HUES64 (cell line): ENCODE results near the gene BCAR1.
"Not testable (repeated sequence)": the region's sequence is repeated elsewhere in the genome, so short reads cannot be mapped to it uniquely, and the experiment has no call there.

Source experiments
- H3K27ac ChIP-seq: 2 replicates; pipeline ENCODE4 v1.7.0; 2013; ENCODE audit warnings: low read depth, low read length, inconsistent platforms
- H3K27me3 ChIP-seq: 2 replicates; pipeline ENCODE4 v1.6.1; 2013; ENCODE audit warnings: mild to moderate bottlenecking, low read length; ENCODE audit not compliant: insufficient read depth
- H3K36me3 ChIP-seq: 2 replicates; pipeline ENCODE4 v1.6.1; 2013; ENCODE audit warnings: mild to moderate bottlenecking, low read length; ENCODE audit not compliant: insufficient read depth
- H3K4me1 ChIP-seq: 2 replicates; pipeline ENCODE4 v1.6.1; 2013; ENCODE audit warnings: mild to moderate bottlenecking, low read length, moderate library complexity; ENCODE audit not compliant: insufficient read depth
- H3K4me3 ChIP-seq: 2 replicates; pipeline ENCODE4 v1.5.1; 2013; ENCODE audit warnings: mild to moderate bottlenecking, low read length, moderate library complexity
- H3K9ac ChIP-seq: 2 replicates; pipeline ENCODE4 v1.6.1; 2013; ENCODE audit warnings: mild to moderate bottlenecking, low read depth, low read length
- H3K9me3 ChIP-seq: 2 replicates; pipeline ENCODE4 v1.6.1; 2013; ENCODE audit warnings: low read depth, low read length; ENCODE audit not compliant: insufficient read depth
- WGBS: fragments of 150-250, 120-280 bp; methylation state at CpG from one replicate; pipeline ENCODE4 v1.1.7; 2013; ENCODE audit warnings: missing lambda C conversion rate; 5-methylcytosine and 5-hydroxymethylcytosine counted together

Gene BCAR1

DNA sequence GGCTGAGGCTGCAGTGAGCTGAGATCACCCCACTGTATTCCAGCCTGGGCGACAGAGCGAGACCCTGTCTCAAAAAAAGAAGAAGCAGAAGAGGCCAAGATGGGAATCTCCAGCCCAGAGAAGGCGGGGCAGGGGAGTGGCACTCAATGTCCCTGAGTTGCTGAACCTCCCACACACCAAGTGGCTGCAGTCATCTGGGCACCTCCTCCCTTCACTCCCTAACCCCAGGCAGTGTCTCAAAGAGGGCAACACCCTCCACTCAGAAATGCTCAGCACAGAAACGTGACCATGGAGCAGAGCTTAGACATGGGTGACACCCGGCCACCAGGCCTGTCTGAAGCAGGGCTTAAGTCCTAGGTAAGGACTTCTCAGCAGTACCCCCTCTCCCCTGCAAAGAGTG, 36.3 kb upstream of the BCAR1 start:
- Histone ChIP-seq H3K27me3 (no peaks in the 10 kb centered on the region), H3K36me3 (peaks cover 25% of the 10 kb centered on the region), H3K9ac (no peak overlapping the region), H3K4me3 (no peak overlapping the region), H3K27ac (no peak overlapping the region), H3K9me3 (no peaks in the 10 kb centered on the region), H3K4me1 (no peaks in the 10 kb centered on the region)
- WGBS, result 87% methylated on average over 5 of the region's 5 CpGs

GRCh38 chr16:75286389-75286788, 35.0 kb upstream of the BCAR1 start:
- no peak overlapping the region for H3K27ac ChIP-seq
- peaks cover 12% of the 10 kb centered on the region for H3K36me3 ChIP-seq
- H3K9me3 ChIP-seq, result no peaks in the 10 kb centered on the region
- no peaks in the 10 kb centered on the region for H3K4me1 ChIP-seq
- H3K4me3 ChIP-seq, result no peak overlapping the region
- H3K9ac ChIP-seq, result no peak overlapping the region
- no peaks in the 10 kb centered on the region for H3K27me3 ChIP-seq
- WGBS, result 93% methylated on average over 5 of the region's 6 CpGs

GRCh38 chr16:75282466-75283281, 31.2 kb upstream of the BCAR1 start:
- H3K27ac ChIP-seq, result no peak overlapping the region
- H3K36me3 ChIP-seq, result no peaks in the 10 kb centered on the region
- no peaks in the 10 kb centered on the region for H3K27me3 ChIP-seq
- H3K9ac ChIP-seq, result no peak overlapping the region
- 89% methylated on average over 11 of the region's 11 CpGs for WGBS
- H3K4me3 ChIP-seq, result no peak overlapping the region
- no peaks in the 10 kb centered on the region for H3K9me3 ChIP-seq
- H3K4me1 ChIP-seq, result no peaks in the 10 kb centered on the region

- Histone ChIP-seq H3K4me1 (no peaks in the 10 kb centered on the region), H3K9me3 (no peaks in the 10 kb centered on the region), H3K36me3 (no peaks in the 10 kb centered on the region), H3K9ac (no peak overlapping the region), H3K27me3 (no peaks in the 10 kb centered on the region), H3K4me3 (no peak overlapping the region), H3K27ac (no peak overlapping the region)
- WGBS, result 98% methylated on average over 6 of the region's 6 CpGs
These were observed 30.4 kb upstream of the BCAR1 start for GRCh38 chr16:75281826-75282225.

GRCh38 chr16:75281009-75281408, 29.6 kb upstream of the BCAR1 start:
- not testable (repeated sequence) for H3K9ac ChIP-seq, H3K36me3 ChIP-seq, H3K9me3 ChIP-seq, H3K4me3 ChIP-seq, H3K4me1 ChIP-seq, H3K27ac ChIP-seq, H3K27me3 ChIP-seq
- WGBS, result 89% methylated on average over 2 of the region's 2 CpGs

DNA sequence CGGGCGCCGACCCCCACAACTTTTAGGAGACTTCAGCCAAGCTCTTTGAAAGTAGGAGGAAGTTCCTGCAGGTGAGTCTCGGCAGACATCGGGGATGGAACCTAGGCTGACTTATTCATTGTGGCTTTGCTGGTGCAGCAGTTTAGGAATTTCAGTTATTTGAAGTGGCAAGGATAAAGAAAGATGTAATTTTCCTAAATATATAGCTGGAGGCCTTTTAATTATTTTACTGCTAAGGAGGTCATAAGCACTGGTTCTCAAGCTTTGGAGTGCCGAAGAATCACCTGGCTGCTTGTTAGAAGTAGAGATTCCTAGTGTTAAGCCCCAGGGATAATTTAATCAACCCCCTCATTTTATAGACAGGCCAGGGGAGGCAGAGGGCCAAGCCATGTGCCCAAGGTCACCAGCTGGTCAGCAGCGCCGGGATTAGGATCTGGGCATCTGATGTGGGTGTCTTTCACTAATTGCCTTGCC, 28.9 kb upstream of the BCAR1 start:
- H3K27ac ChIP-seq, result no peak overlapping the region
- H3K9ac ChIP-seq, result no peak overlapping the region
- WGBS, result 93% methylated on average over 8 of the region's 8 CpGs
- H3K36me3 ChIP-seq, result no peaks in the 10 kb centered on the region
- H3K27me3 ChIP-seq, result no peaks in the 10 kb centered on the region
- H3K4me1 ChIP-seq, result no peaks in the 10 kb centered on the region
- no peaks in the 10 kb centered on the region for H3K9me3 ChIP-seq
- no peak overlapping the region for H3K4me3 ChIP-seq

DNA sequence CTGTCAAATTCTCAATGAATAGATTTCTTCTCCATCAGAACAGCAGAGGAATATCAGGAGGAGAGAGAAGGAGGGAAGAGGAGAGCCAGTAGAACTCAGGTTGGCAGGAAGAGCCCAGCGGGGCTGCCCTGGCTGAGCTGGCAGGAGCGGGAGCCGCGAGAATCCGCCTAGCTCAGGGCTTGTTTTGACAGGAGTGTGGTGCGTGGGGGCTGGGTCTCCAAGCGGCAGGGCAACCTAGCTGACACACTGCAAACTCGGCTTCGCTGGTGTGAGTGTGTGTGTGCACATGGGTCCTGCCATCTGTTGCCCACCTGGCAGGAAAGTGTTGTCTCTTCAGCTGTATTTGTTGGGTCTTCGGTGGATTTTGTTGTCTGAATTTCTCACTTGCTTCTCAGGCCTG, 27.9 kb upstream of the BCAR1 start:
- H3K9ac ChIP-seq, result no peak overlapping the region
- WGBS, result 70% methylated on average over 10 of the region's 10 CpGs
- H3K36me3 ChIP-seq, result no peaks in the 10 kb centered on the region
- H3K27ac ChIP-seq, result no peak overlapping the region
- no peaks in the 10 kb centered on the region for H3K4me1 ChIP-seq
- H3K27me3 ChIP-seq, result no peaks in the 10 kb centered on the region
- no peaks in the 10 kb centered on the region for H3K9me3 ChIP-seq
- no peak overlapping the region for H3K4me3 ChIP-seq

GRCh38 chr16:75273054-75273925, 21.9 kb upstream of the BCAR1 start:
- Histone ChIP-seq H3K27ac (no peak overlapping the region), H3K27me3 (no peaks in the 10 kb centered on the region), H3K36me3 (no peaks in the 10 kb centered on the region), H3K9me3 (no peaks in the 10 kb centered on the region), H3K9ac (no peak overlapping the region), H3K4me3 (no peak overlapping the region), H3K4me1 (no peaks in the 10 kb centered on the region)
- 85% methylated on average over 23 of the region's 23 CpGs for WGBS

- H3K27ac ChIP-seq, H3K9me3 ChIP-seq, H3K27me3 ChIP-seq, H3K36me3 ChIP-seq, H3K4me1 ChIP-seq, H3K9ac ChIP-seq, H3K4me3 ChIP-seq: not testable (repeated sequence)
- WGBS, result 93% methylated on average over 10 of the region's 10 CpGs
These were observed 21.2 kb upstream of the BCAR1 start for GRCh38 chr16:75272629-75273028.

GRCh38 chr16:75272097-75272551, 20.7 kb upstream of the BCAR1 start:
- 75% methylated on average over 12 of the region's 12 CpGs for WGBS
- no peaks in the 10 kb centered on the region for H3K9me3 ChIP-seq
- no peaks in the 10 kb centered on the region for H3K4me1 ChIP-seq
- H3K36me3 ChIP-seq, result no peaks in the 10 kb centered on the region
- H3K27ac ChIP-seq, result no peak overlapping the region
- H3K4me3 ChIP-seq, result no peak overlapping the region
- no peak overlapping the region for H3K9ac ChIP-seq
- no peaks in the 10 kb centered on the region for H3K27me3 ChIP-seq

DNA sequence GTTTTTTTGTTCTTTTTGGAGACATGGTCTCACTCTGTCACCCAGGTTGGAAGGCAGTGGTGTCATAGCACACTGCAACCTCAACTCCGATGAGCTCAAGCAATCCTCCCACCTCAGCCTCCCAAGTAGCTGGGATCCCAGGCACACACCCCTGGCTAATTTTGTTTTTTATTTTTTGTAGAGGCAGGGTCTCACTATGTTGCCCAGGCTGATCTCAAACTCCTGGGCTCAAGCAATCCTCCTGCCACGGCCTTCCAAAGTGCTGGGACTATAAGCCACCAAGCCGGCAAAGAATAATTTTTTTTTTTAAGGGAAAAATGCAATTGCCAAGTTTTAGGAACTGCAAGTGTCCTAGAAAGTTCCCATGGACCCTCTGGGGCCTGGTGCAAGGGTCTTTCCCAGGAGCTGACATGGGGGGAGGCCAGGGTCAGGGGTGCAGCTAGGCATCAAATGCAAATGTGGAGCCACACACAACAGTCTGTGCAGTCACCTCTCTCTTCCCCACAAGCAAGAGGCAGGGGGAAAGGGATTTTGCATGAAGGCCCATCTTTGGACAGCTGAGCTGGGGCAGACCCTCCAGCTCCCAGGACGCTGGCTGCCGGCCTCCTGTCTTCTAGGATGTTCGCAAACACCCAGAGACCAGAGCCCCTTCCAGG, 20.1 kb upstream of the BCAR1 start:
- 85% methylated on average over 6 of the region's 6 CpGs for WGBS

More for the DNA sequence above, 20.1 kb upstream of the BCAR1 start:
- no peaks in the 10 kb centered on the region for H3K9me3 ChIP-seq
- H3K9ac ChIP-seq, result no peak overlapping the region
- no peaks in the 10 kb centered on the region for H3K27me3 ChIP-seq
- no peaks in the 10 kb centered on the region for H3K4me1 ChIP-seq
- no peaks in the 10 kb centered on the region for H3K36me3 ChIP-seq
- no peak overlapping the region for H3K27ac ChIP-seq
- H3K4me3 ChIP-seq, result no peak overlapping the region
